ENCODE results near the gene ZNF853.

- TF ChIP-seq, protein P1, sequence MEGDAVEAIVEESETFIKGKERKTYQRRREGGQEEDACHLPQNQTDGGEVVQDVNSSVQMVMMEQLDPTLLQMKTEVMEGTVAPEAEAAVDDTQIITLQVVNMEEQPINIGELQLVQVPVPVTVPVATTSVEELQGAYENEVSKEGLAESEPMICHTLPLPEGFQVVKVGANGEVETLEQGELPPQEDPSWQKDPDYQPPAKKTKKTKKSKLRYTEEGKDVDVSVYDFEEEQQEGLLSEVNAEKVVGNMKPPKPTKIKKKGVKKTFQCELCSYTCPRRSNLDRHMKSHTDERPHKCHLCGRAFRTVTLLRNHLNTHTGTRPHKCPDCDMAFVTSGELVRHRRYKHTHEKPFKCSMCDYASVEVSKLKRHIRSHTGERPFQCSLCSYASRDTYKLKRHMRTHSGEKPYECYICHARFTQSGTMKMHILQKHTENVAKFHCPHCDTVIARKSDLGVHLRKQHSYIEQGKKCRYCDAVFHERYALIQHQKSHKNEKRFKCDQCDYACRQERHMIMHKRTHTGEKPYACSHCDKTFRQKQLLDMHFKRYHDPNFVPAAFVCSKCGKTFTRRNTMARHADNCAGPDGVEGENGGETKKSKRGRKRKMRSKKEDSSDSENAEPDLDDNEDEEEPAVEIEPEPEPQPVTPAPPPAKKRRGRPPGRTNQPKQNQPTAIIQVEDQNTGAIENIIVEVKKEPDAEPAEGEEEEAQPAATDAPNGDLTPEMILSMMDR (IDR thresholded peaks at IDR 0.05): no peak
- TF ChIP-seq POLR2A (IDR thresholded peaks at IDR 0.05) (no peak), POLR2AphosphoS5 (IDR thresholded peaks at IDR 0.05) (no peak)
Observed at GRCh38 chr7:6606866-6607583, 8.4 kb upstream of the ZNF853 start.
